Fibroblast of lung (primary cell): ENCODE data around the gene PLK2.
A peak's percentile ranks its signal among the peaks of the same experiment; 100 is the strongest.

Experiments
- CTCF ChIP-seq, 2 donors: IDR thresholded peaks in 1 of 2; conservative IDR thresholded peaks in 1 of 2; 1 replicate in 1 of 2; 2 replicates in 1 of 2; pipeline ENCODE4 v1.5.1; 2011 to 2012; ENCODE audit warnings: low read length in 2 of 2, control low read depth in 1 of 2, inconsistent platforms in 1 of 2, low read depth in 1 of 2, mild to moderate bottlenecking in 1 of 2
- EZH2 ChIP-seq: IDR thresholded peaks from 2 replicates; pipeline ENCODE4 v1.5.1; 2012; ENCODE audit warnings: low read length, control low read depth, mild to moderate bottlenecking; ENCODE audit errors: missing control alignments

DNA sequence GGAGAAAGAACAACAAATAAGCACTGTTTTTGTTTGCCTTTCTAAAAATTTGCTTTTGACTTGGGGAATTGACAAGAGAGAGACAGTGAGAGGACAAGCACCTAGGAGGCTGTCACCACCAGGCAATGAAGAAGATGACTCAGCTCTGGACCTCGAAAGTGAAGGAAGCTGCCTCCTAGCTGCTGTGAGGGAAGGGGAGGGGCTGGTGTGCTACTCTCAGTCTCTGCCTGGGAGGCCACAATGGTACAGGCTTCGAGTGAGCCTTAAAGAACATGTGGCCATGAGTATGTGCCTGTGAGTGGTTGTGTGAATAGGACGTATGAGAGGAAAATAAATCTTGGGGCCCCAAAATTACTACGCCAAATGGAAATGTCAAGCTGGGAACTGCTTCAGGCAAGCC lies 7.1 kb upstream of the PLK2 start:
- TF ChIP-seq EZH2 (no peak), CTCF (conservative IDR thresholded peaks at IDR 0.05 in 1 of 2, IDR thresholded peaks at IDR 0.05 in 1 of 2; ENCODE audit: low read depth in 1 of 2, low read length in 2 of 2) (peak in 1 of 2 donors; percentile 8)
